A549 (cell line): ENCODE data around the gene SLC66A2. TPM values are rescaled to one million over a fixed set of nuclear protein-coding genes. Genes with fewer than 3 reads are reported as not detected.

Experiments
- ATAC-seq, 2 experiments: fragments of 200-7000 bp in 1 of 2; fragments of >200 bp in 1 of 2; cut with Nextera tagmentation in 1 of 2; cut with Tn5 transposase in 1 of 2; 3 replicates each; pipeline versions ENCODE4 v1.8.0 to v1.9.1; 2018 to 2020; ENCODE audit warnings: mild to moderate bottlenecking in 1 of 2, moderate library complexity in 1 of 2
- CTCF ChIA-PET: fragments of 300-600 bp; sonication (Branson Sonifier 250); formaldehyde crosslinking; extraction: SDS; loops from one replicate; lab custom pipeline; 2021; ENCODE audit warnings: antibody characterized with exemption, inconsistent platforms; lab: Yijun Ruan, JAX
- POLR2A ChIA-PET: fragments of 350-600 bp; formaldehyde crosslinking; extraction: SDS; loops from one replicate; lab custom pipeline; 2021; ENCODE audit warnings: antibody characterized with exemption, inconsistent platforms; lab: Yijun Ruan, JAX
- DNase-seq, 2 experiments: peaks; one replicate each; pipeline versions ENCODE4 v3.0.0 to v3.0.0-alpha.2; 2011 to 2016; ENCODE audit warnings: low read depth in 1 of 2, low spot score in 1 of 2
- FAIRE-seq: peaks from 2 replicates; lab custom pipeline; 2011; peaks lifted over from hg19 to GRCh38; lab: Jason Lieb, UNC
- H3K27ac ChIP-seq, 2 experiments: fragments of >200 bp; sonication (Bioruptor Twin); formaldehyde crosslinking; 3 replicates each; pipeline ENCODE4 v1.5.1; 2016 to 2017
- H3K4me1 ChIP-seq: fragments of >200 bp; sonication (Bioruptor Twin); formaldehyde crosslinking; 3 replicates; pipeline ENCODE4 v1.6.1; 2016
- H3K4me2 ChIP-seq: fragments of >200 bp; sonication (Bioruptor Twin); formaldehyde crosslinking; 3 replicates; pipeline ENCODE4 v1.6.1; 2016
- H3K4me3 ChIP-seq: fragments of >200 bp; sonication (Bioruptor Twin); formaldehyde crosslinking; 3 replicates; pipeline ENCODE4 v1.5.1; 2016
- H3K9me3 ChIP-seq: fragments of >200 bp; sonication (Bioruptor Twin); formaldehyde crosslinking; 3 replicates; pipeline ENCODE4 v1.6.1; 2016
- ATOH8 ChIP-seq: fragments of 250-450 bp; sonication (Bioruptor Pico); IDR thresholded peaks from 2 replicates; pipeline ENCODE4 v1.5.0; 2020; ENCODE audit warnings: low read depth, mild to moderate bottlenecking, moderate library complexity
- CBX2 ChIP-seq: fragments of 200-600 bp; sonication (generic); IDR thresholded peaks from 2 replicates; pipeline ENCODE4 v1.6.1; 2016; ENCODE audit warnings: low read depth, mild to moderate bottlenecking, borderline replicate concordance
- CBX8 ChIP-seq: fragments of 200-600 bp; sonication (generic); IDR thresholded peaks from 2 replicates; pipeline ENCODE4 v1.6.1; 2016
- CHD2 ChIP-seq: fragments of 150-350 bp; IDR thresholded peaks from 2 replicates; pipeline ENCODE4 v1.6.1; 2014; ENCODE audit warnings: low read length; ENCODE audit not compliant: partially characterized antibody
- EHMT2 ChIP-seq: fragments of 200-600 bp; sonication (generic); IDR thresholded peaks from 2 replicates; pipeline ENCODE4 v1.6.1; 2016; ENCODE audit warnings: antibody characterized with exemption, low read depth, mild to moderate bottlenecking, moderate library complexity
- EP300 ChIP-seq, 2 experiments: fragments of >200 bp; sonication (Bioruptor Twin); formaldehyde crosslinking; IDR thresholded peaks; 2 replicates in 1 of 2; 3 replicates in 1 of 2; pipeline ENCODE4 v1.6.1; 2016 to 2017
- FOSB ChIP-seq: fragments of 250-450 bp; sonication (Bioruptor Pico); IDR thresholded peaks from 2 replicates; pipeline ENCODE4 v1.5.0; 2020; ENCODE audit warnings: mild to moderate bottlenecking, moderate library complexity
- FOXS1 ChIP-seq: fragments of 250-450 bp; sonication (Bioruptor Pico); IDR thresholded peaks from 2 replicates; pipeline ENCODE4 v1.5.0; 2020; ENCODE audit warnings: mild to moderate bottlenecking, moderate library complexity
- HDAC2 ChIP-seq: fragments of 200-600 bp; sonication (generic); IDR thresholded peaks from 2 replicates; pipeline ENCODE4 v1.6.1; 2016
- HES2 ChIP-seq: fragments of >200 bp; sonication (Bioruptor Twin); formaldehyde crosslinking; IDR thresholded peaks from 2 replicates; pipeline ENCODE4 v1.6.1; 2016
- HOXB13 ChIP-seq: fragments of 250-450 bp; sonication (Bioruptor Pico); IDR thresholded peaks from 2 replicates; pipeline ENCODE4 v1.5.0; 2020; ENCODE audit warnings: low read depth, mild to moderate bottlenecking, moderate library complexity
- JUN ChIP-seq, 2 experiments: fragments of >200 bp; sonication (Bioruptor Twin); formaldehyde crosslinking; IDR thresholded peaks; 2 replicates in 1 of 2; 3 replicates in 1 of 2; pipeline ENCODE4 v1.6.1; 2016 to 2017
- JUNB ChIP-seq: fragments of >200 bp; sonication (Bioruptor Twin); formaldehyde crosslinking; IDR thresholded peaks from 2 replicates; pipeline ENCODE4 v1.6.1; 2016
- KDM1A ChIP-seq: fragments of 200-600 bp; sonication (generic); IDR thresholded peaks from 2 replicates; pipeline ENCODE4 v1.6.1; 2016; ENCODE audit warnings: low read depth, mild to moderate bottlenecking
- KDM5A ChIP-seq: fragments of 200-600 bp; sonication (generic); IDR thresholded peaks from 2 replicates; pipeline ENCODE4 v1.6.1; 2016; ENCODE audit warnings: antibody characterized with exemption, mild to moderate bottlenecking
- MAZ ChIP-seq: fragments of 150-350 bp; IDR thresholded peaks from 2 replicates; pipeline ENCODE4 v1.6.1; 2014; ENCODE audit warnings: antibody characterized with exemption, low read depth, low read length, borderline replicate concordance
- MYC ChIP-seq: IDR thresholded peaks from 2 replicates; pipeline ENCODE4 v1.6.1; 2012; ENCODE audit warnings: mild to moderate bottlenecking, inconsistent platforms, low read length, improper control_type of control experiment, borderline replicate concordance
- PBX3 ChIP-seq: IDR thresholded peaks from 2 replicates; pipeline ENCODE4 v1.6.1; 2012
- PHF8 ChIP-seq: fragments of 200-600 bp; sonication (generic); IDR thresholded peaks from 2 replicates; pipeline ENCODE4 v1.6.1; 2016; ENCODE audit warnings: low read depth, mild to moderate bottlenecking, antibody characterized with exemption, moderate library complexity, borderline replicate concordance
- POLR2A ChIP-seq: IDR thresholded peaks from 2 replicates; pipeline ENCODE4 v1.6.1; 2012; ENCODE audit warnings: mild to moderate bottlenecking, low read length
- POLR2AphosphoS2 ChIP-seq: conservative IDR thresholded peaks from 2 replicates; pipeline ENCODE4 v1.6.1; 2012; ENCODE audit warnings: low read length, improper control_type of control experiment, inconsistent platforms
- RAD21 ChIP-seq, 2 experiments: fragments of >200 bp in 1 of 2; sonication (Bioruptor Twin) in 1 of 2; formaldehyde crosslinking in 1 of 2; IDR thresholded peaks in 1 of 2; conservative IDR thresholded peaks in 1 of 2; 2 replicates in 1 of 2; 3 replicates in 1 of 2; pipeline ENCODE4 v1.6.1; 2012 to 2018; ENCODE audit warnings: inconsistent platforms in 1 of 2
- RCOR1 ChIP-seq: fragments of 150-350 bp; IDR thresholded peaks from 2 replicates; pipeline ENCODE4 v1.6.1; 2014; ENCODE audit warnings: antibody characterized with exemption, low read length, low read depth
- RFX5 ChIP-seq: fragments of 450-650 bp; IDR thresholded peaks from 2 replicates; pipeline ENCODE4 v1.7.1; 2014; ENCODE audit warnings: antibody characterized with exemption, mild to moderate bottlenecking, moderate library complexity
- SMC3 ChIP-seq: fragments of >200 bp; sonication (Bioruptor Twin); formaldehyde crosslinking; IDR thresholded peaks from 3 replicates; pipeline ENCODE4 v1.6.1; 2018; ENCODE audit warnings: inconsistent platforms
- SREBF2 ChIP-seq: fragments of 450-650 bp; IDR thresholded peaks from 2 replicates; pipeline ENCODE4 v1.6.1; 2014; ENCODE audit warnings: mild to moderate bottlenecking, moderate library complexity
- TFCP2L1 ChIP-seq: fragments of 250-450 bp; sonication (Bioruptor Pico); IDR thresholded peaks from 2 replicates; pipeline ENCODE4 v1.5.0; 2021; ENCODE audit warnings: mild to moderate bottlenecking
- TP53 ChIP-seq: fragments of 250-450 bp; sonication (Bioruptor Pico); IDR thresholded peaks from 2 replicates; pipeline ENCODE4 v1.5.0; 2021; ENCODE audit warnings: mild to moderate bottlenecking, moderate library complexity
- ZFP36 ChIP-seq: fragments of 450-650 bp; IDR thresholded peaks from 2 replicates; pipeline ENCODE4 v1.6.1; 2014; ENCODE audit warnings: borderline replicate concordance; ENCODE audit not compliant: partially characterized antibody
- ZSCAN20 ChIP-seq: fragments of 250-450 bp; sonication (Bioruptor Pico); IDR thresholded peaks from 2 replicates; pipeline ENCODE4 v1.8.0; 2022; ENCODE audit warnings: mild to moderate bottlenecking, moderate library complexity
- WGBS: methylation state at CpG from one replicate; pipeline ENCODE4 v1.1.6; 2017; ENCODE audit errors: missing lambda C conversion rate; 5-methylcytosine and 5-hydroxymethylcytosine counted together
- polyA plus RNA-seq, 4 experiments: library from polyadenylated mRNA; depleted of rRNA in 3 of 4; stranded (reverse); fragments of >200 nt; fragmentation: RNase III in 1 of 4; extraction: RNeasy Plus Mini Kit Qiagen cat#74134 plus additional on column Dnase treatment in 1 of 4; gene quantifications; 2 replicates in 3 of 4; 3 replicates in 1 of 4; pipeline ENCODE4 v1.2.3, GENCODE V29; 2011 to 2017
- TF ChIP-seq, protein P1 (sequence below): IDR thresholded peaks from 2 replicates; pipeline ENCODE4 v1.6.1; 2012
- TF ChIP-seq, protein P2 (sequence below): fragments of 150-350 bp; IDR thresholded peaks from 2 replicates; pipeline ENCODE4 v1.6.1; 2014; ENCODE audit warnings: low read depth, mild to moderate bottlenecking, low read length
- TF ChIP-seq, protein P3 (sequence below): fragments of 450-650 bp; IDR thresholded peaks from 2 replicates; pipeline ENCODE4 v1.6.1; 2014; ENCODE audit warnings: antibody characterized with exemption

Gene SLC66A2
- polyA plus RNA-seq, 2 of the 4 experiments (the other 2 are of a cell fraction) = 4.8 to 11.5 TPM

- Histone ChIP-seq H3K4me2 (no peak overlapping the region), H3K4me3 (no peak overlapping the region), H3K27ac (no peak overlapping the region), H3K9me3 (peaks cover 29% of the 10 kb centered on the region), H3K4me1 (no peaks in the 10 kb centered on the region)
- CTCF ChIA-PET = no interaction called here
- FAIRE-seq (no peak), DNase-seq (no peak), ATAC-seq (no peak)
- 74% methylated on average over 7 of the region's 8 CpGs for WGBS
- POLR2A ChIA-PET = no interaction called here
- no peak for TF ChIP-seq MYC
- no peak for TF ChIP-seq ZSCAN20 (CRISPR knock-in tag)
- no peak for TF ChIP-seq CHD2
- no peak for TF ChIP-seq HOXB13 (CRISPR knock-in tag)
- TF ChIP-seq PHF8 = no peak
- no peak for TF ChIP-seq POLR2AphosphoS2
- TF ChIP-seq FOSB = no peak
- no peak for TF ChIP-seq JUNB
- no peak for TF ChIP-seq EP300 (IDR thresholded peaks at IDR 0.05)
- no peak for TF ChIP-seq RAD21 (conservative IDR thresholded peaks at IDR 0.05 in 1 of 2, IDR thresholded peaks at IDR 0.05 in 1 of 2)
- TF ChIP-seq PBX3 = no peak
- TF ChIP-seq JUN (IDR thresholded peaks at IDR 0.05) = no peak
- no peak for TF ChIP-seq HES2
- TF ChIP-seq, protein P1, sequence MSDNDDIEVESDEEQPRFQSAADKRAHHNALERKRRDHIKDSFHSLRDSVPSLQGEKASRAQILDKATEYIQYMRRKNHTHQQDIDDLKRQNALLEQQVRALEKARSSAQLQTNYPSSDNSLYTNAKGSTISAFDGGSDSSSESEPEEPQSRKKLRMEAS = no peak
- TF ChIP-seq ZFP36 = no peak
- TF ChIP-seq RFX5 = no peak
- TF ChIP-seq, protein P2, sequence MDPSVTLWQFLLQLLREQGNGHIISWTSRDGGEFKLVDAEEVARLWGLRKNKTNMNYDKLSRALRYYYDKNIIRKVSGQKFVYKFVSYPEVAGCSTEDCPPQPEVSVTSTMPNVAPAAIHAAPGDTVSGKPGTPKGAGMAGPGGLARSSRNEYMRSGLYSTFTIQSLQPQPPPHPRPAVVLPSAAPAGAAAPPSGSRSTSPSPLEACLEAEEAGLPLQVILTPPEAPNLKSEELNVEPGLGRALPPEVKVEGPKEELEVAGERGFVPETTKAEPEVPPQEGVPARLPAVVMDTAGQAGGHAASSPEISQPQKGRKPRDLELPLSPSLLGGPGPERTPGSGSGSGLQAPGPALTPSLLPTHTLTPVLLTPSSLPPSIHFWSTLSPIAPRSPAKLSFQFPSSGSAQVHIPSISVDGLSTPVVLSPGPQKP = no peak
- TF ChIP-seq POLR2A = no peak
- TF ChIP-seq SREBF2 = no peak
- TF ChIP-seq CBX8 = no peak
Measured at GRCh38 chr18:79934311-79935097, 16.9 kb downstream of the SLC66A2 start.

- 94% methylated on average over 6 of the region's 10 CpGs for WGBS
- no peaks in the 10 kb centered on the region for H3K4me1 ChIP-seq
- peaks cover 36% of the 10 kb centered on the region for H3K9me3 ChIP-seq
- ATAC-seq = no peak
- no peak overlapping the region for H3K27ac ChIP-seq
- no peak for DNase-seq
- H3K4me2 ChIP-seq = no peak overlapping the region
- H3K4me3 ChIP-seq = no peak overlapping the region
- CTCF ChIA-PET = no interaction called here
- POLR2A ChIA-PET = no interaction called here
- no peak for FAIRE-seq
- TF ChIP-seq TFCP2L1 (CRISPR knock-in tag) (no peak), ZFP36 (no peak), EHMT2 (no peak), SREBF2 (no peak), PHF8 (no peak), MAZ (no peak), PBX3 (no peak), TP53 (CRISPR knock-in tag) (no peak), KDM5A (no peak), CBX2 (no peak), FOXS1 (CRISPR knock-in tag) (no peak), EP300 (IDR thresholded peaks at IDR 0.05) (no peak), CBX8 (no peak), KDM1A (no peak), ATOH8 (CRISPR knock-in tag) (no peak), SMC3 (no peak), RCOR1 (no peak), POLR2A (no peak), HDAC2 (no peak)
- TF ChIP-seq, protein P3, sequence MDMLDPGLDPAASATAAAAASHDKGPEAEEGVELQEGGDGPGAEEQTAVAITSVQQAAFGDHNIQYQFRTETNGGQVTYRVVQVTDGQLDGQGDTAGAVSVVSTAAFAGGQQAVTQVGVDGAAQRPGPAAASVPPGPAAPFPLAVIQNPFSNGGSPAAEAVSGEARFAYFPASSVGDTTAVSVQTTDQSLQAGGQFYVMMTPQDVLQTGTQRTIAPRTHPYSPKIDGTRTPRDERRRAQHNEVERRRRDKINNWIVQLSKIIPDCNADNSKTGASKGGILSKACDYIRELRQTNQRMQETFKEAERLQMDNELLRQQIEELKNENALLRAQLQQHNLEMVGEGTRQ = no peak
Measured at GRCh38 chr18:79933765-79934164, 17.7 kb downstream of the SLC66A2 start.
